Adipose tissue (tissue), 3 donors: Measurements from ENCODE around the gene CHST11. TPM values are rescaled to one million over a fixed set of nuclear protein-coding genes. Genes with fewer than 3 reads are reported as not detected.

Source experiments
- H3K27ac ChIP-seq: one replicate; pipeline ENCODE4 v1.5.1; 2013; ENCODE audit warnings: low read depth, low read length
- WGBS, 3 donors: extraction: QIAGEN DNeasy Blood & Tissue Kit; methylation state at CpG; one replicate each; pipeline ENCODE4 v1.1.7; 2013; 5-methylcytosine and 5-hydroxymethylcytosine counted together
- polyA plus RNA-seq, 3 donors: library from polyadenylated mRNA; stranded (reverse); fragments of 200-250 nt; gene quantifications; one replicate each; pipeline ENCODE4 v1.2.3, GENCODE V29; 2013
- donor health status: healthy with polysubstance abuse.
- donor health status: Bipolar disorder and iron deficiency.
- donor health status: healthy.

The CHST11 gene
- polyA plus RNA-seq, 3 donors, result 2.0 to 6.6 (median 3.6) TPM

DNA sequence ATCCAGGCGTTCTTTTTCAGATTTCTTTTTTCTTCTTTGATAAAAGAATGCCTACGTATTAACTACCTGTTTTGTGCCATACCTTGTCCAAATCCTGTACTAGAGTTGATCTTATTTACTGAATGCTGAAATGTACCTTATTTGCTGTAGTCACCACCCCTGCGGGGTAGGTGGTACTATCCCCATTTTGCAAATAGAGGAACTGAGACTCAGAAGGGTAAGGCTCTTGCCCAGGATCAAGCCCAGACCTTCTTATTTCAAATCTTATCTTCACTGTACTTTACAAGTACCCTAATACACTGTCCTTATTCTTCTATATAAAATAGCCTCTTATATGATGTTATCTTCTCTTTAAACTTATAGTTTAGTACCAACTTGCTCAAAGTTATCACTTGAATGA is 294.8 kb downstream of the CHST11 start:
- no peak overlapping the region for H3K27ac ChIP-seq
- 86 to 94% (median 88%) methylated on average over 3 of the region's 3 CpGs for WGBS, 3 donors

DNA sequence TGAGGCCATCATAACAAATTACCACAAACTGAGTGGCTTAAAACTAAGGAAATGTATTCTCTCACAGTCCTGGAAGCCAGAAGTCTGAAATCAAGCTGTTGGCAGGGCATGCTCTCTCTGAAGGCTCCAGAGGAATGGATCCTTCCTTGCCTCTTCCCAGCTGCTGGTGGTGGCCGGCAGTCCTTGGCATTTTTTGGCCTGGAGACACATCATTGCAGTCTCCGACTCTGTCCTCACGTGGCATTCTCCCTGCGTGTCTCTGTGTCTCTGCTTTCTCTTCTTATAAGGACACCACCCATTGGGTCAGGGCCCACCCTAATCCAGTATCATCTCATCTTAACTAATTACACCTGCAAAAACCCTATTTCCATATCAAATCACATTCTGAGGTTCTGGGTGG is 295.3 kb downstream of the CHST11 start:
- H3K27ac ChIP-seq, result no peak overlapping the region
- WGBS, 3 donors, result 95 to 98% (median 97%) methylated on average over 4 of the region's 4 CpGs

DNA sequence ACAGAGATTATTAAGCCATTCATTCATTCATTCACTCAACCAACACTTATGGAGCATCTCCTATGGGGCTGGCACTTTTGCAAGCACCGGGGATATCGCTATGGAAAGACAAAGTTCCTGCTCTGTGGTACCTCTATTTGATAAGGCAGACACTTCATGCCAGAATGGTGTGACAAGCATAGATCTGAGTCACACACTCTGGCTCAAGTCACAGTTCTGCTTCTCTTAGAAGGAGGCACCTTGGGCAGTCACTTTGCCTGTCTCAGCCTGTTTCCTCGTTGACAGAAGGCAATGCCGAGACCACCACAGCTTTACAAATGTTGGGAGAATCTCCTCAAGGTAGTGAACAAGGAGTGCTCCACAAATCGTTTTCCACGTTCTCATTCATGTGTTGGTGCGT is 296.1 kb downstream of the CHST11 start:
- WGBS, 3 donors, result 95 to 96% (median 96%) methylated on average over 7 of the region's 7 CpGs
- no peak overlapping the region for H3K27ac ChIP-seq

DNA sequence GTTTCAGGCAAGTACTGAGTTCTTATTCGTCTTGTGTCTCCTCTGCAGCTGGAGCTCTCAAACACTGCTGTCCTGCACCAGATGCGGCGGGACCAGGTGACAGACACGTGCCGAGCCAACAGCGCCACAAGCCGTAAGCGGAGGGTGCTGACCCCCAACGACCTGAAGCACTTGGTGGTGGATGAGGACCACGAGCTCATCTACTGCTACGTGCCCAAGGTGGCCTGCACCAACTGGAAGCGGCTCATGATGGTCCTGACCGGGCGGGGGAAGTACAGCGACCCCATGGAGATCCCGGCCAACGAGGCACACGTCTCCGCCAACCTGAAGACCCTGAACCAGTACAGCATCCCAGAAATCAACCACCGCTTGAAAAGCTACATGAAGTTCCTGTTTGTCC is 300.2 kb downstream of the CHST11 start:
- H3K27ac ChIP-seq, result no peak overlapping the region
- 96 to 98% (median 97%) methylated on average over 20 of the region's 20 CpGs for WGBS, 3 donors

DNA sequence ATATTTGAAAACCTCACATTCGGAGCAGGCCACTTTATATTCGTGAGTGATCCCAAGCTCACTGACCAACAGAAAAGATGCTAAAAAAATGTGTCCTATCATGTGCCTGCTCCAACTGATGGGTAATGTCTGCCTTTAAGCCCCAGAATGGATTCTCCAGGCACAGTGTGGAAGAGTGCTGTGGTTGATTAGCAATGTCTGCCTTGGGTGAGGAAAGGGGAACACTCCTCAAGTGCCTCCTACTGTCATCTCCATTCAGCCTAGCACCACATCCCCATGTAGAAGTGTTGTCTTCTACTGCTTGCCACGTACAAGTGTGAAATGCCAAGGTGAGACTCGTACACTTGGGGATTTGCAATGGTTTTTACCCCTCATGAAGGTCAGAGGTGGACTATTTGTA is 302.0 kb downstream of the CHST11 start:
- no peak overlapping the region for H3K27ac ChIP-seq
- 93 to 97% (median 94%) methylated on average over 4 of the region's 4 CpGs for WGBS, 3 donors

DNA sequence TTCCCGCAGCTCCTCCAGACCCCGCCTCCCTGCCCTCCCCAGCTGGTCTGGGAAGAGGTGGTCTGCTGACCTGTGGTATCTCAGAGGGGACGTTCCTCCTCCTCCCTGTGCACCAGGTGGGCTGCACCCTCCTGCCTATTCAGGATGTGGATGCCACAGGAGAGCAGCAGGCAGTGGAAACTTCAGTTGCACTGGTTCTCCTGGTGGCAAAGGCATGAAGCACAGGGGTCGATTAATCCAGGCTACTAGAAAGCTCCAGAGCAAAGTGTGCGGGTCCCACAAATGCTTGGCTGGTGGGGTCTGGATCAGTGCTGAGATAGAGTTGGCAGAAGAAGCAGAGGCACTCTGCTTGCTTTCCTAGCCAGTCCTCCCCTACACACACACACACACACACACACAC is 304.3 kb downstream of the CHST11 start:
- no peak overlapping the region for H3K27ac ChIP-seq
- WGBS, 3 donors, result 72 to 80% (median 79%) methylated on average over 5 of the region's 5 CpGs

DNA sequence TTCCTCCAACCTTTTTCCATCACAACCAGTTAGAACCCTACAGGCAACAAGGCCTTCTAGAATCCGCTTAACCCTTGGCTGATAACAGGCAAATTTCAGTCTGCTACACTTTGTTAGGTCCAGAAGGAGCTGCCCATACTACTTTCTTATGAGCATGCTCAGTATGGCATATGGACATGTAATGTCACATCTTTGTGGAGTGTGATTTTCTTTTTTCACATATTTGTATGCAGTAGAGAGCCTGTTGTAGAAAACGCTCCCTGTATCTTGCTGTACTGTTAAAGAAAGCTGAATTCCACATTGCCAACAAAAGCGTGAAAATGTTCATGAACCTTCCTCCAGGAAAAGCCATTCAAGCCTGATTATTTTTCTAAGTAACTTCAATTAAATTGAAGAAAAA is 304.9 kb downstream of the CHST11 start:
- H3K27ac ChIP-seq, result no peak overlapping the region
- 96 to 98% (median 98%) methylated on average over 3 of the region's 3 CpGs for WGBS, 3 donors

DNA sequence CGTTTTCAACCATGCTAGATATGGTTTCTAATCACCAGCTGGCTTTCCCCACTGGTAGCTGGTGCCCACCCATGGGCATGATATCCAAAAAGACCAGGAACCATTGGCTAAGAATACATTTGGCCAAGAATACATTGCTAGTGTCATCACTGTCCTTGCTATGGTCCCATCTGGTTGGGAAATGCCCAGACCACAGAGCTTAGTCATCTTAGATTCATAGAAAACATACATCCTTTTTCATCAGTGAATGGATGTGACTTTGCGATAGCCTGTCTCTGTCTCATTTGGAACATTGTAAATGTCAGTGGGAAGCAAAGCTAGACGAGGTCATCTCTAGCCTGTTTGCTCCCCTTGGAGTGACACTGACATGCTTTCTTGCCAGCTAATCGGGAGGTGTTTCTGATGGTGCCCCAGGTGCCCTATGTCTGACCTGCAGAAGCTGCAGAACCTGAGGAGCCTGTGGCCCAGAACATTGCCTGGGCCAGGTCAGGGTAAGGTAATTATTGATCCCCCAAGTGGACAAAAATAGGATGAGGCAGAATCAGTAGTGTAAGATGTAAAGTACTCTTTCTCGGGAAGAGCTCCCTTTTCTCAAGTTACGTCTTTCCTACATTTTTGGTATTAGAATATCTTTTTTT is 306.5 kb downstream of the CHST11 start:
- 77 to 85% (median 83%) methylated on average over 6 of the region's 6 CpGs for WGBS, 3 donors
- no peak overlapping the region for H3K27ac ChIP-seq

DNA sequence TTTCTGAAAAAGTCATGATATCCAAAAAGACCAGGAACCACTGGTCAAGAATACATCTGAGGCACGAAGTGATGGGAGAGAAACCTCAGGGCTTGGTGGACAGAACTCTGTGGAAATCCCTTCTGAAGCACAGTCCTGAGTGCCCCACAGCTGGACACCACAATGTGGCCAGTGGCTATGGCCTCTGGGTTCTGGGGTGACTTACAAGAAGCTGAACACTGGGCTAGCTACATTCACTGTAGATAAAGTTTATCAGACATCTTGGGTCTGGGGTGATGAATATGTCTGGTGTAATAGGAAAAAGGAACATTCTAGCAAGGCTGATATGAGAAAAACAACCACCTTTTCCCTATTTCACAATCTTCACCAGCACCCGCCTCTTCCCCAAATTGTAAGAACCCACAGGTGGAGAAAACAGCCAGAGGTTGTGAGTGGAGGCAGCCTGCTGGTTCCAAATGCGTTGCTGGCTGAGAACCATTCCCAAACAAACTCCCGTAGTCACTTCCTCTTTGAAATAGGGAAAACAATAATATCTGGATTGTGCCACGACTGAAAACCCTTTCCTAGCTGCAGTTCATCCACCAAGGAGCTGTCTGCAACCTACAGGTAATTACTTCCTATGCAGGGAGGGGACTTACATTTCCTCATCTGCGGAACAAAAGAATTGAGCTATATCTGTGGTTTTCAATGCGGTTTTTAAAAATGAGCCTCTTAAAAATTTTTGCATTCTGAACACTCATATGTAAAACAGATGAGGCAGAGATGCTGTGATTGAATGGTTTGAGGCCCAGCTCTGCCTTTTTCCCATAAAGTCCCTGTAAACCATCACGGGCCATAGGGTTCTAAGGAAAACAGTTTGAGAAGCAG is 307.7 kb downstream of the CHST11 start:
- H3K27ac ChIP-seq, result no peak overlapping the region
- 48 to 78% (median 56%) methylated on average over 8 of the region's 8 CpGs for WGBS, 3 donors

DNA sequence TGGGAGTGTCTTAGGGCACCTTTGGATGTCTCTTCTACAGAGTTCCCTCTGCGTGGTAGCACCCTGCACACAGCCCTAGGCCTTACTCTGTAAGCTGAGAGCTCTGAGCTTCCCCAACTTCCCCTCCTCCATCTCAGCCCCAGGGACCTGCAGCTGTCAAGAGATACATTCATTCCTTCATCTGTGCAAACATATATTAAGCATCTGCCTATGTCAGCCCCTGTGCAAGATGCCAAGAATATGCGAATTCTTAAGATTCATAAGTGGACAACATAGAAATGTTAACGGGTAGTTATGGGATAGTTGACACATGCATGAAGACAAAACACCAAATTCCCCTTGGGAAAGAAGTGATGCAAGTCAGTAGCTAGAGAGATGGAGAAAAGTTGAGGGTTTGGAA is 310.5 kb downstream of the CHST11 start:
- WGBS, 3 donors, result 84 to 90% (median 88%) methylated on average over 3 of the region's 3 CpGs
- H3K27ac ChIP-seq, result no peak overlapping the region

DNA sequence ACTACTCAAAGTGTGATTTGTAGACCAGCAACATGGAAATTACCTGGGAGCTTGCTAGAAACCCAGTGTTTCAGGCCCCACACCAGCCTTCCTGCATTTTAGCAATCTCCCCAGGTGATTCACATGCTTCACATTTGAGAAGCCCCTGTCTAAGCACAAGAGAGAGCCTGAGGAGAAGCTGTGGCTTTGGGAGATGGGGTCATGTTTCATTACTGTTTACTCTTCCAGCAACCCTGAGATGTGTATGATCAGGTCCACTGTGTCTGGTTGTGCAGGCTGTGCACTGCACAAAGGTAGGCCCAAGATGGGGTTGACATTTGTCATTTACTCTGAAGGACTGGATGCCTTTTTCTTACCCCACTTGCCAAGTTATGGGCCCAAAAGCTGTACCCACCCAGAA is 311.3 kb downstream of the CHST11 start:
- no peak overlapping the region for H3K27ac ChIP-seq

DNA sequence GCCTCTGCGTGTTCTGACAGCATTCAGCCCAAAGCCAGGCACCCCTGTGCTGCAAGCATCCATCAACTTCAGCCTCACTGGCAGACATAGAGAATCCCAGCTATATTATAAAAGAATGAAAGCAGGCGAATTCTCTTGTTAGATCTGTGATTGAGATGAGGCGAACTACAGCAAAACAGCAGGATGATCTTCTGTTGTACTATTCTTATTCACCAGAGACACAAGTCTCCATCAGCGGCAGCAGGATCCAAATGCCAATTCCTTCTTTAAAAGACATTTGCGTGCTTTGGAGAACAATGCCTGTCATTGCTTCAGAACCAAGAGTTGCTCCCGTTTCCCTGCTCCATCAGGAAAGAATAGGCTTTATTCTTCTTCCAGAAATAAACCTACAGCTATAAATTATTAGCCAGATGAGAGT is 312.4 kb downstream of the CHST11 start:
- 77 to 82% (median 80%) methylated on average over 6 of the region's 6 CpGs for WGBS, 3 donors

DNA sequence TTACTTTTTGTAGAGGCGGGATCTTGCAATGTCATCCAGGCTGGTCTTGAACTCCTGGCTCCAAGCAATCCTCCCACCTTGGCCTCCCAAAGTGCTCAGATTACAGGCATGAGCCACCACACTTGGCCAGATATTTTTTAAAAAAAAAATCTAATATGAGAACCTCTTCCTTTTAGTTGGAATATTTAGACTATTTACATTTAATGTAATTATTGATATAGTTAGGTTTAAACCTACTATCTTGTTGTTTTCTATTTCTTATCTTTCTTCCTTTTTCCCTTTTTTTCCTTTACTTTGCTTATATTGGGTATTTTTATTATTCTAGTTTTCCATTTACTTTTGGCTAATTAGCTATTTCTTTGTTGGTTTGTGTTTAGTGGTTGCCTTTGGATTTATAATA is 315.6 kb downstream of the CHST11 start:
- no peak overlapping the region for H3K27ac ChIP-seq
- WGBS, 3 donors, result 98 to 100% (median 100%) methylated on average over 1 of the region's 1 CpG

More for the DNA sequence above, 312.4 kb downstream of the CHST11 start:
- H3K27ac ChIP-seq, result no peak overlapping the region

DNA sequence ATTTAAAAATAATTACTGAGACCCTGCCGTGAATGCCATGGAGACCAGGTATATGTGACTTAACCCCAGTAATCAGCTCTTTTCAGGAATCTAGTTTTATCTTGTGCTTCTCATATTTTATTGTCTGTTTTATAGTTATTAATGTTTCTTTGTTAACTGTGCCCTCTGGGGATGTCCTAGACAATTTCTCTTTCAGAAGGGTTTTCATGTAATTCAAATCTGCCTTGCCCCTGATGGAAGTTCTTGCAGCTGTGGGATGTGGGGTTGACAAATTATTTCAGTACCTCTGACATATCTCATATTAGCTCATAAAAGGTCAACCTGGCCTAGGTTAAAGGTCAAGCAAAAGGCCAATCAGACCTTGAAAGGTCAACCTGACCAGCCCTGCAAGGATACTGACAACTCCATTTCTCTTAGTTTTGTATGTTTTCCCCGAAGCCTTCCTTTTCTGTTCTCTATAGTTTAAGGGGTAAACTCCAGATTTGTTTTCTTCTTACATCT is 319.0 kb downstream of the CHST11 start:
- no peak overlapping the region for H3K27ac ChIP-seq
- WGBS, 3 donors, result 90 to 95% (median 94%) methylated on average over 2 of the region's 2 CpGs

DNA sequence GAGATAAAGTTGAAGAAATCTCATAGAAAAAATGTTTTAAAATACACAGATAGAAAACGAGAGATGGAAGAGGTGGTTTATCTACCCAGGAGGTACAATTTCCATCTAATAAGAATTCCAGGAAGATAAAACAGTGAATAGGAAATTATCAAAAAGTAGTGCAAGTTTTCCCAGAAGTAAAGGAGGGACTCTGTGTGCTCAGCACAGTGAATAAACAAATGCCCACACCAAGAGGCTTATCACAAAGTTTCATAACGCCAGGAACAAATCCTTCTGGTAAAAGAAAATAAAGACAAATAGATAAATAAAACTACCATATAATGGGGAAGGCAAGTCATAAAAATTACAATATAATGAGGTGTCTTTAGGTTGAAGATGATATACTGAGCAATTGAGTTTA is 322.4 kb downstream of the CHST11 start:
- H3K27ac ChIP-seq, result no peak overlapping the region
- 40 to 80% (median 70%) methylated on average over 2 of the region's 2 CpGs for WGBS, 3 donors

DNA sequence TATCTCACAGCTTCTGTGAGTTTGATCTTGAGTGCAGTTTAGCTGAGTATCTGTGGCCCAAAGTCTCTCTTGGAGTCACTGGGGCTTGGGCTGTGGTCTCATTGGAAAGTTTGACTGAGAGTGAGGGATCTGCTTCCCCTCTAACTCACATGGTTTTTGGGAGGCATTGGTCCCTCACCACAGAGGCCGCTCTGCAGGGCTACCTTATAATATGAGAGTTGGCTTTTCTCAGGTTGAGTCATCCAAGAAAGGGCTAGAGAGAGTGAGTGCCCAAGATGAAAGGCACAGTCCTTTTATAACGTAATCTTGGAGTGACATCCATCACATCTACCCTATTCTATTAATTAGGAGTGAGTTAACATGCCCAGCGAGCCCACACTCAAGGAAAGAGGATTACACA is 325.5 kb downstream of the CHST11 start:
- no peak overlapping the region for H3K27ac ChIP-seq
- WGBS, 3 donors, result 82 to 92% (median 89%) methylated on average over 3 of the region's 3 CpGs

DNA sequence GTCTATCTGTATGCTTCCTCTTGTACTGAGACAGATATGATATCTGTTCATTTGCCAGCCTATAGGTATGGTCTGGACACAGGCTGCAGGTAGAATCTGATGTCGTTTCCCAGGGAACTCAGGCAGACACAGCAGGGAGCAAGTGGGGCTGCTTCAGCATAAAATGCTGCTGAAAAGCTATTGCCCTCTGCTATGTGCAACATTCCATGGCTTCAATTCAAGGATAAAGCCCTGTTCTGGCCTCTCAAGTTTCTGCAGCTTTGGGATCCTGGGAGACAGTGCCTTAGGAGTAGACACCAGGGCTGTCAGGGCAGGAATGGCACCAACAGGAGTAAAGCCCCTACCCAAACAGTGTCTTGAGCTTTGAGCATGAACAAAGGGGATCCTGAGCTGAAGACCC is 327.8 kb downstream of the CHST11 start:
- 55 to 87% (median 68%) methylated on average over 1 of the region's 1 CpG for WGBS, 3 donors

DNA sequence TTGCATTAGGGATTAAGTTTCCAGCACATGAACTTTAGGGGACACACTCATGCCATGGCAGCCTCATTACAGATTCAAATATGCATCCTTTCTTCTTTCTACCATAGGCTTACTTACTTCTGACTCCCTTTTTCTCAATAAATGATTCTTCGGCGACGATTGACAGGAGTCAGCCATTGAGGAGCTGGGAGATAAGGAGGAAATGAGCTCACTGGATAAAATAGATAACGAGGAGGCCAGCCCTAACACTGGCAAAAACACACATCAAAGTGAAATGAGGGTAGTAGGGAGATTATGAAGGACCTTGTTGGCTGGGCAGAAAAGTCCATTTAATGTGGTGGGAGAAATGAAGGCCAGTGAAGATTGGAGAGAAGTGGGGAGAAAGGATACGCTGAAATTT is 329.1 kb downstream of the CHST11 start:
- no peak overlapping the region for H3K27ac ChIP-seq
- WGBS, 3 donors, result 93 to 94% (median 93%) methylated on average over 5 of the region's 5 CpGs

More for the DNA sequence above, 327.8 kb downstream of the CHST11 start:
- H3K27ac ChIP-seq, result no peak overlapping the region

DNA sequence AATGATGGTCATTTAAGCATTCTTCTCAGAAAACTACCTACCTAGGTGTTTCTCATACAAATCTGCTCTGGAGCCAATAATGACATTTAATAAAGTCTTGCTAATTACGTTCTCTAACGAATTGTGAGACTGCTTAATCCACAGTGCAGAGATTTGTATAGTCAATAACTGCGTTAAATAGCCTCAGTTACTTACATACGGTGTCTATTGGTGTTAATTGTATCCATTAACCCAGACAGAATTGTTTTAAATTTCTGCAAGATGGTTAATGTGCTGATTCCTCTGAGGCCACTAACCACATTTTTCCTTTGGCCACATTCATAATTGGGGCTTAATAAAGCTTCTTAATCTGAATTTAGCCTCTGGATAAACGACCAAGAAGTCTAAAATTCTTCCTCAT is 329.6 kb downstream of the CHST11 start:
- 90 to 94% (median 91%) methylated on average over 5 of the region's 5 CpGs for WGBS, 3 donors
- no peak overlapping the region for H3K27ac ChIP-seq

DNA sequence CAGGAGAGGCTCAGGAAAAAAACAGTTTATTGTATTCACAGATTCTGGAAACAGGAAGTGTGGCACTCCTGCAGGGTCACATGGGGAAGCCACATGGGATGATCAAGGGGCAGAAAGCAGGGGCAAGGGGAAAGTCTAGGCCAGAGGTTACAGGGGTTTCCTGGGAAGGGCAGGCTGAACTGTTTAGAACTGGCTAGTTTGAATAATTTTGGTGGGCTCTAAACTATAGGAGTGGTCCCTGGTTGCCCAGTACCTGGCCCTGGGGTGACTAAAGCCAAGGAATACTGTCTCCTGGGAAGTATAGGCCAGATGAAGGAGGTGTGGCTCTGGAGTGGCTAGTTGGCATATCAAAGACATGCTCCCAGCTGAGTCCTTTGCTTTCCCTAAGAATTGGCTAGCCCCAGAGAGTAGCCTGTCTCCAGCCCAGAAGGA is 332.1 kb downstream of the CHST11 start:
- no peak overlapping the region for H3K27ac ChIP-seq
